ENCODE data around the gene VSTM2B.

- TF ChIP-seq, protein P1, sequence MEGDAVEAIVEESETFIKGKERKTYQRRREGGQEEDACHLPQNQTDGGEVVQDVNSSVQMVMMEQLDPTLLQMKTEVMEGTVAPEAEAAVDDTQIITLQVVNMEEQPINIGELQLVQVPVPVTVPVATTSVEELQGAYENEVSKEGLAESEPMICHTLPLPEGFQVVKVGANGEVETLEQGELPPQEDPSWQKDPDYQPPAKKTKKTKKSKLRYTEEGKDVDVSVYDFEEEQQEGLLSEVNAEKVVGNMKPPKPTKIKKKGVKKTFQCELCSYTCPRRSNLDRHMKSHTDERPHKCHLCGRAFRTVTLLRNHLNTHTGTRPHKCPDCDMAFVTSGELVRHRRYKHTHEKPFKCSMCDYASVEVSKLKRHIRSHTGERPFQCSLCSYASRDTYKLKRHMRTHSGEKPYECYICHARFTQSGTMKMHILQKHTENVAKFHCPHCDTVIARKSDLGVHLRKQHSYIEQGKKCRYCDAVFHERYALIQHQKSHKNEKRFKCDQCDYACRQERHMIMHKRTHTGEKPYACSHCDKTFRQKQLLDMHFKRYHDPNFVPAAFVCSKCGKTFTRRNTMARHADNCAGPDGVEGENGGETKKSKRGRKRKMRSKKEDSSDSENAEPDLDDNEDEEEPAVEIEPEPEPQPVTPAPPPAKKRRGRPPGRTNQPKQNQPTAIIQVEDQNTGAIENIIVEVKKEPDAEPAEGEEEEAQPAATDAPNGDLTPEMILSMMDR (IDR thresholded peaks at IDR 0.05), result no peak
- TF ChIP-seq EZH2 (IDR thresholded peaks at IDR 0.05), result no peak
These were observed 8.4 kb upstream of the VSTM2B start for GRCh38 chr19:29517412-29517811.
